Thyroid gland (tissue), 4 donors: ENCODE data around the gene TAF3. TPM values are rescaled to one million over a fixed set of nuclear protein-coding genes. Genes with fewer than 3 reads are reported as not detected.
"Not testable (repeated sequence)": the region's sequence is repeated elsewhere in the genome, so short reads cannot be mapped to it uniquely, and the experiment has no call there.

Experiments
- DNase-seq, 2 donors: peaks; one replicate each; pipeline ENCODE4 v3.0.0-alpha.2; 2019
- H3K27ac ChIP-seq, 3 donors: fragments of 200-600 bp; sonication (generic); 1 replicate in 2 of 3; 2 replicates in 1 of 3; pipeline ENCODE4 v1.5.1; 2016 to 2019; ENCODE audit warnings: mild to moderate bottlenecking in 1 of 3, moderate library complexity in 1 of 3
- H3K27me3 ChIP-seq: fragments of 200-600 bp; sonication (generic); one replicate; pipeline ENCODE4 v1.5.1; 2019
- H3K36me3 ChIP-seq, 2 donors: fragments of 200-600 bp; sonication (generic); one replicate each; pipeline ENCODE4 v1.5.1; 2016 to 2019
- H3K4me1 ChIP-seq, 2 donors: fragments of 200-600 bp; sonication (generic); one replicate each; pipeline ENCODE4 v1.5.1; 2017 to 2019
- H3K4me3 ChIP-seq, 3 donors: fragments of 200-600 bp; sonication (generic); replicated peaks in 1 of 3; 1 replicate in 2 of 3; 2 replicates in 1 of 3; pipeline ENCODE4 v1.5.1; 2016; ENCODE audit warnings: mild to moderate bottlenecking in 1 of 3
- H3K9me3 ChIP-seq: fragments of 200-600 bp; sonication (generic); one replicate; pipeline ENCODE4 v1.5.1; 2017
- CTCF ChIP-seq, 6 experiments: fragments of 200-600 bp in 3 of 6; fragments of 450-650 bp in 3 of 6; sonication (generic) in 3 of 6; IDR thresholded peaks; one replicate each; pipeline ENCODE4 v1.5.1; 2016 to 2019; ENCODE audit warnings: antibody characterized with exemption in 6 of 6, mild to moderate bottlenecking in 2 of 6, inconsistent platforms in 1 of 6, moderate library complexity in 1 of 6
- POLR2A ChIP-seq, 2 donors: fragments of 450-650 bp; IDR thresholded peaks; one replicate each; pipeline ENCODE4 v1.6.1; 2017; ENCODE audit warnings: antibody characterized with exemption in 2 of 2, mild to moderate bottlenecking in 2 of 2, moderate library complexity in 1 of 2
- WGBS, 2 donors: methylation state at CpG; one replicate each; pipeline ENCODE4 v1.1.5; 2017; 5-methylcytosine and 5-hydroxymethylcytosine counted together
- intact Hi-C: fragments of 100-400 bp; cut with DNase I; formaldehyde crosslinking; loops from one replicate; pipeline ENCODE4 v1.15.1; 2023
- total RNA-seq, 4 donors: library from RNA; depleted of rRNA; stranded (reverse); fragments of >200 nt; gene quantifications; one replicate each; pipeline ENCODE4 v1.2.3, GENCODE V29; 2016

Gene TAF3
- total RNA-seq = 10 to 100 TPM in 1 of 4 donors, 1 to 10 TPM in 3; 6.7 to 11.0 (median 8.6) TPM

GRCh38 chr10:7818295-7819120, at the start of gene TAF3:
Gene TAF3, plus strand, starts transcription at chr10:7818505. Its CDS starts 205 bp downstream, at chr10:7818710.
- H3K4me3 ChIP-seq = peak within 1 kb of the TSS; percentile 94 to 97 (median 94)
- peak within 1 kb of the TSS in 2 of 3 donors; percentile 43 to 51 for H3K27ac ChIP-seq
- peak; percentile 92 to 95 for DNase-seq
- H3K36me3 ChIP-seq = no peaks in the 10 kb centered on the region
- intact Hi-C loops = no loop called here
- TF ChIP-seq POLR2A (IDR thresholded peaks at IDR 0.05) (peak in 1 of 2 donors; percentile 77), CTCF (IDR thresholded peaks at IDR 0.05) (no peak)
- 0% methylated on average over 39 to 53 of the region's 77 CpGs for WGBS, 2 donors
- H3K9me3 ChIP-seq = no peaks in the 10 kb centered on the region
- peaks cover 6 to 12% of the 10 kb centered on the region in 2 donors for H3K4me1 ChIP-seq
- no peaks in the 10 kb centered on the region for H3K27me3 ChIP-seq

GRCh38 chr10:7773845-7774801, 44.2 kb upstream of the TAF3 start:
- no peak for TF ChIP-seq CTCF (IDR thresholded peaks at IDR 0.05)
- no peak for TF ChIP-seq POLR2A (IDR thresholded peaks at IDR 0.05)
- no peaks in the 10 kb centered on the region for H3K9me3 ChIP-seq
- peaks cover 7 to 19% of the 10 kb centered on the region in 2 donors for H3K36me3 ChIP-seq
- 57 to 59% methylated on average over 10 of the region's 10 CpGs for WGBS, 2 donors
- peaks cover 8 to 12% of the 10 kb centered on the region in 2 donors for H3K4me1 ChIP-seq
- intact Hi-C loops = no loop called here
- no peaks in the 10 kb centered on the region for H3K27me3 ChIP-seq
- peak; percentile 89 to 93 for DNase-seq
- no peak overlapping the region for H3K4me3 ChIP-seq
- peak overlapping the region; percentile 5 to 54 (median 33) for H3K27ac ChIP-seq

GRCh38 chr10:7776777-7777176, 41.5 kb upstream of the TAF3 start:
- Histone ChIP-seq H3K36me3 (peaks cover 16 to 22% of the 10 kb centered on the region in 2 donors), H3K27ac (no peak overlapping the region), H3K4me3 (no peak overlapping the region), H3K27me3 (no peaks in the 10 kb centered on the region), H3K4me1 (peaks cover 8 to 12% of the 10 kb centered on the region in 2 donors), H3K9me3 (no peaks in the 10 kb centered on the region)
- no peak for DNase-seq
- TF ChIP-seq POLR2A (IDR thresholded peaks at IDR 0.05) (no peak), CTCF (IDR thresholded peaks at IDR 0.05) (no peak)
- WGBS, 2 donors = 94 to 95% methylated on average over 2 of the region's 2 CpGs
- intact Hi-C loops = no loop called here

GRCh38 chr10:7782194-7782593, 36.1 kb upstream of the TAF3 start:
- H3K27ac ChIP-seq, DNase-seq, intact Hi-C loops, H3K27me3 ChIP-seq, H3K4me1 ChIP-seq, H3K4me3 ChIP-seq, H3K9me3 ChIP-seq: not testable (repeated sequence)
- H3K36me3 ChIP-seq = peaks cover 10 to 22% of the 10 kb centered on the region in 2 donors
- WGBS, 2 donors = 85 to 93% methylated on average over 6 of the region's 6 CpGs

- no peak overlapping the region for H3K27ac ChIP-seq
- TF ChIP-seq POLR2A (IDR thresholded peaks at IDR 0.05) (no peak), CTCF (IDR thresholded peaks at IDR 0.05) (no peak)
- intact Hi-C loops = no loop called here
- WGBS, 2 donors = 85 to 86% methylated on average over 3 of the region's 3 CpGs
- H3K4me1 ChIP-seq = peaks cover 19 to 20% of the 10 kb centered on the region in 2 donors
- H3K27me3 ChIP-seq = no peaks in the 10 kb centered on the region
- no peak overlapping the region for H3K4me3 ChIP-seq
- DNase-seq = no peak
- H3K36me3 ChIP-seq = no peaks in the 10 kb centered on the region
- H3K9me3 ChIP-seq = no peaks in the 10 kb centered on the region
Observed at GRCh38 chr10:7786430-7786829, 31.9 kb upstream of the TAF3 start.
